H1 (cell line): ENCODE results near the gene NAA20. TPM values are rescaled to one million over a fixed set of nuclear protein-coding genes. Genes with fewer than 3 reads are reported as not detected.

Source experiments
- CTCF ChIA-PET: fragments of 300-600 bp; sonication (Branson Sonifier 250); formaldehyde crosslinking; loops from one replicate; lab custom pipeline; 2021; ENCODE audit not compliant: partially characterized antibody; lab: Charles Lee
- POLR2A ChIA-PET: fragments of 300-600 bp; sonication (Branson Sonifier 250); formaldehyde crosslinking; loops from one replicate; lab custom pipeline; 2021; ENCODE audit warnings: inconsistent platforms; ENCODE audit not compliant: partially characterized antibody; lab: Charles Lee
- DNase-seq, 2 experiments: peaks; one replicate each; pipeline versions ENCODE4 v3.0.0 to v3.0.0-alpha.2; 2010 to 2022; ENCODE audit warnings: low spot score in 2 of 2, low read depth in 1 of 2, mixed read lengths in 1 of 2
- FAIRE-seq: peaks from 2 replicates; lab custom pipeline; 2011; peaks lifted over from hg19 to GRCh38; lab: Jason Lieb, UNC
- H2AFZ ChIP-seq: 2 replicates; pipeline ENCODE4 v1.8.1; 2012; ENCODE audit warnings: low read length, inconsistent platforms
- H2AK5ac ChIP-seq: 2 replicates; pipeline ENCODE4 v1.6.1; 2013; ENCODE audit warnings: low read depth, low read length
- H2BK120ac ChIP-seq: replicated peaks from 2 replicates; pipeline ENCODE3; 2013; ENCODE audit warnings: low read depth, low read length, inconsistent platforms
- H2BK12ac ChIP-seq: 2 replicates; pipeline ENCODE4 v1.6.1; 2013; ENCODE audit warnings: low read depth, low read length
- H2BK15ac ChIP-seq: 2 replicates; pipeline ENCODE4 v1.6.1; 2013; ENCODE audit warnings: low read length
- H2BK20ac ChIP-seq: 2 replicates; pipeline ENCODE4 v1.6.1; 2013; ENCODE audit warnings: low read length
- H2BK5ac ChIP-seq: 2 replicates; pipeline ENCODE4 v1.6.1; 2013; ENCODE audit warnings: low read depth, low read length
- H3K14ac ChIP-seq: 2 replicates; pipeline ENCODE4 v1.6.1; 2013; ENCODE audit warnings: inconsistent platforms; ENCODE audit not compliant: insufficient read length
- H3K18ac ChIP-seq: 2 replicates; pipeline ENCODE4 v1.6.1; 2013; ENCODE audit warnings: low read length; ENCODE audit errors: extremely low read depth
- H3K23ac ChIP-seq: 2 replicates; pipeline ENCODE4 v1.6.1; 2013; ENCODE audit warnings: inconsistent platforms; ENCODE audit not compliant: insufficient read length
- H3K23me2 ChIP-seq: 2 replicates; pipeline ENCODE4 v1.6.1; 2013; ENCODE audit warnings: low read depth, low read length
- H3K27ac ChIP-seq: 2 replicates; pipeline ENCODE4 v1.6.1; 2011; ENCODE audit warnings: low read depth, low read length, inconsistent platforms
- H3K27me3 ChIP-seq, 4 experiments: replicated peaks in 1 of 4; 1 replicate in 1 of 4; 2 replicates in 3 of 4; pipeline versions ENCODE4 v1.6.1 to v1.8.1; 2011 to 2013; ENCODE audit warnings: low read length in 3 of 4, mild to moderate bottlenecking in 3 of 4, inconsistent platforms in 2 of 4, mixed read lengths in 2 of 4, moderate library complexity in 1 of 4; ENCODE audit not compliant: control insufficient read depth in 3 of 4, insufficient read depth in 3 of 4; ENCODE audit errors: extremely low read depth in 1 of 4
- H3K36me3 ChIP-seq, 4 experiments: 2 replicates each; pipeline versions ENCODE4 v1.6.1 to v1.8.1; 2011 to 2013; ENCODE audit warnings: mild to moderate bottlenecking in 4 of 4, low read length in 3 of 4, moderate library complexity in 2 of 4, control low read depth in 1 of 4, inconsistent platforms in 1 of 4; ENCODE audit not compliant: insufficient read depth in 4 of 4, control insufficient read depth in 2 of 4
- H3K4ac ChIP-seq: replicated peaks from 2 replicates; pipeline ENCODE3; 2013; ENCODE audit warnings: low read length, low read depth, mixed read lengths, inconsistent platforms; ENCODE audit not compliant: insufficient read length
- H3K4me1 ChIP-seq, 4 experiments: replicated peaks in 1 of 4; 1 replicate in 1 of 4; 2 replicates in 3 of 4; pipeline versions ENCODE4 v1.6.1 to v1.8.1; 2011 to 2013; ENCODE audit warnings: low read length in 3 of 4, inconsistent platforms in 2 of 4, mixed read lengths in 1 of 4; ENCODE audit not compliant: insufficient read depth in 4 of 4, control insufficient read depth in 3 of 4
- H3K4me2 ChIP-seq, 2 experiments: 2 replicates each; pipeline versions ENCODE4 v1.6.1 to v1.8.1; 2011 to 2013; ENCODE audit warnings: low read depth in 2 of 2, low read length in 2 of 2, control low read depth in 1 of 2, inconsistent platforms in 1 of 2, mild to moderate bottlenecking in 1 of 2; ENCODE audit not compliant: insufficient read depth in 1 of 2
- H3K4me3 ChIP-seq, 4 experiments: fragments of 200-600, 300-600 bp in 1 of 4; sonication (generic), shearing (Covaris generic), sonication (Bioruptor Twin) in 1 of 4; 2 replicates each; pipeline versions ENCODE4 v1.5.1 to v1.8.1; 2011 to 2016; ENCODE audit warnings: low read length in 4 of 4, low read depth in 3 of 4, control low read depth in 2 of 4, inconsistent platforms in 2 of 4, mild to moderate bottlenecking in 2 of 4, mixed read lengths in 1 of 4, moderate library complexity in 1 of 4; ENCODE audit not compliant: insufficient read depth in 2 of 4; ENCODE audit errors: extremely low read depth in 1 of 4
- H3K56ac ChIP-seq: replicated peaks from 2 replicates; pipeline ENCODE3; 2013; ENCODE audit warnings: low read depth, mild to moderate bottlenecking, mixed read lengths, low read length, inconsistent platforms; ENCODE audit not compliant: insufficient read length
- H3K79me1 ChIP-seq: 2 replicates; pipeline ENCODE4 v1.6.1; 2013; ENCODE audit warnings: low read depth, low read length, control low read depth
- H3K79me2 ChIP-seq, 2 experiments: 2 replicates each; pipeline versions ENCODE4 v1.6.1 to v1.8.1; 2012 to 2013; ENCODE audit warnings: low read length in 2 of 2, mild to moderate bottlenecking in 2 of 2, inconsistent platforms in 1 of 2; ENCODE audit not compliant: insufficient read depth in 2 of 2, control insufficient read depth in 1 of 2
- H3K9ac ChIP-seq, 4 experiments: replicated peaks in 1 of 4; 1 replicate in 1 of 4; 2 replicates in 3 of 4; pipeline versions ENCODE4 v1.6.1 to v1.8.1; 2011 to 2013; ENCODE audit warnings: low read depth in 3 of 4, low read length in 3 of 4, control low read depth in 2 of 4, mild to moderate bottlenecking in 2 of 4, moderate library complexity in 2 of 4, inconsistent platforms in 1 of 4; ENCODE audit errors: extremely low read depth in 1 of 4
- H3K9me3 ChIP-seq, 2 experiments: 2 replicates each; pipeline versions ENCODE4 v1.6.1 to v1.8.1; 2012 to 2013; ENCODE audit warnings: mild to moderate bottlenecking in 2 of 2, moderate library complexity in 2 of 2, control low read depth in 1 of 2, inconsistent platforms in 1 of 2, low read depth in 1 of 2, low read length in 1 of 2, mixed read lengths in 1 of 2; ENCODE audit not compliant: insufficient read depth in 2 of 2
- H4K20me1 ChIP-seq, 2 experiments: replicated peaks in 1 of 2; 2 replicates each; pipeline versions ENCODE3 to v1.8.1; 2011 to 2013; ENCODE audit warnings: inconsistent platforms in 2 of 2, low read length in 2 of 2, mild to moderate bottlenecking in 1 of 2; ENCODE audit not compliant: insufficient read depth in 2 of 2, control insufficient read depth in 1 of 2
- H4K5ac ChIP-seq: 2 replicates; pipeline ENCODE4 v1.6.1; 2013; ENCODE audit warnings: low read length, low read depth, mixed read lengths, inconsistent platforms; ENCODE audit not compliant: insufficient read length
- H4K8ac ChIP-seq: 2 replicates; pipeline ENCODE4 v1.8.0; 2013; ENCODE audit warnings: mild to moderate bottlenecking, moderate library complexity, low read length, inconsistent platforms; ENCODE audit not compliant: insufficient read depth; ENCODE audit errors: extremely low read depth
- H4K91ac ChIP-seq: replicated peaks from 2 replicates; pipeline ENCODE3; 2013; ENCODE audit warnings: low read length, mixed read lengths, inconsistent platforms; ENCODE audit not compliant: insufficient read length
- ASH2L ChIP-seq: fragments of 200-600, 300-600 bp; sonication (generic); IDR thresholded peaks from one replicate; pipeline ENCODE4 v1.7.1; 2017; ENCODE audit warnings: low read length
- EP300 ChIP-seq, 2 experiments: IDR thresholded peaks; 1 replicate in 1 of 2; 2 replicates in 1 of 2; pipeline ENCODE4 v1.6.1; 2011 to 2012; ENCODE audit warnings: low read depth in 2 of 2, low read length in 2 of 2, mild to moderate bottlenecking in 2 of 2, borderline replicate concordance in 1 of 2, inconsistent platforms in 1 of 2, moderate library complexity in 1 of 2
- JUND ChIP-seq: IDR thresholded peaks from 2 replicates; pipeline ENCODE4 v1.6.1; 2011; ENCODE audit warnings: mild to moderate bottlenecking, improper control_type of control experiment, low read length
- KDM1A ChIP-seq: fragments of 200-600, 300-600 bp; sonication (generic); IDR thresholded peaks from 2 replicates; pipeline ENCODE4 v1.7.1; 2016; ENCODE audit warnings: mild to moderate bottlenecking, low read length, borderline replicate concordance
- MAFK ChIP-seq: IDR thresholded peaks from 2 replicates; pipeline ENCODE4 v1.6.1; 2012; ENCODE audit warnings: low read depth, mild to moderate bottlenecking, improper control_type of control experiment, low read length
- NANOG ChIP-seq: IDR thresholded peaks from 2 replicates; pipeline ENCODE4 v1.6.1; 2011; ENCODE audit warnings: low read length, low read depth, mild to moderate bottlenecking, inconsistent platforms; ENCODE audit not compliant: insufficient read depth, poor library complexity, severe bottlenecking
- RBBP5 ChIP-seq: IDR thresholded peaks from 2 replicates; pipeline ENCODE4 v1.7.1; 2012; ENCODE audit warnings: low read depth, mild to moderate bottlenecking, inconsistent platforms, low read length, moderate library complexity, borderline replicate concordance
- SIX5 ChIP-seq: IDR thresholded peaks from 2 replicates; pipeline ENCODE4 v1.6.1; 2011; ENCODE audit warnings: mild to moderate bottlenecking, low read depth, low read length
- SP1 ChIP-seq: IDR thresholded peaks from 2 replicates; pipeline ENCODE4 v1.6.1; 2011; ENCODE audit warnings: low read depth, low read length
- SP4 ChIP-seq: IDR thresholded peaks from 2 replicates; pipeline ENCODE4 v1.6.1; 2012; ENCODE audit warnings: low read length, inconsistent platforms
- SUZ12 ChIP-seq: fragments of 200-600 bp; sonication (generic); IDR thresholded peaks from 2 replicates; pipeline ENCODE4 v1.6.1; 2012; ENCODE audit warnings: mild to moderate bottlenecking, inconsistent platforms, low read length, moderate library complexity, mixed read lengths
- TBP ChIP-seq: IDR thresholded peaks from 2 replicates; pipeline ENCODE4 v1.6.1; 2011; ENCODE audit warnings: low read depth, low read length, improper control_type of control experiment
- ZNF274 ChIP-seq: IDR thresholded peaks from 2 replicates; pipeline ENCODE4 v1.7.0; 2012; ENCODE audit warnings: low read length, borderline replicate concordance; ENCODE audit errors: extremely low read depth
- WGBS, 2 experiments: shearing (Covaris generic) in 1 of 2; methylation state at CpG; one replicate each; pipeline versions ENCODE4 v1.1.6 to v1.1.7; 2013 to 2015; ENCODE audit warnings: low lambda C conversion rate in 2 of 2, mixed read lengths in 2 of 2, inconsistent platforms in 1 of 2, low coverage in 1 of 2, missing lambda C conversion rate in 1 of 2; ENCODE audit not compliant: insufficient replicate concordance in 2 of 2, insufficient coverage in 1 of 2, insufficient read length in 1 of 2; ENCODE audit errors: extremely low coverage in 1 of 2, missing lambda C conversion rate in 1 of 2; 5-methylcytosine and 5-hydroxymethylcytosine counted together
- polyA plus RNA-seq, 7 experiments: library from polyadenylated mRNA; depleted of rRNA in 3 of 7; stranded (reverse) in 5 of 7; unstranded in 2 of 7; fragments of >200 nt in 5 of 7; fragments of 200-250 nt in 2 of 7; gene quantifications; 1 replicate in 5 of 7; 2 replicates in 1 of 7; 4 replicates in 1 of 7; pipeline versions ENCODE4 v1.2.1 to v1.2.3, GENCODE V29; 2011 to 2013; ENCODE audit warnings: missing spikeins in 2 of 7, mixed read lengths in 2 of 7
- total RNA-seq: library from RNA; stranded (reverse); fragmentation: NEBNext Ultra II Directional; extraction: Animal tissue kit (Norgen Biotek cat#: 25700); gene quantifications from 2 replicates; pipeline ENCODE4 v1.2.1, GENCODE V29; 2021

Gene NAA20
- total and polyA plus RNA-seq, 2 of the 8 experiments (the other 6 are each of a cell fraction or from before 2014, with no cell fraction given): 21.9 to 41.1 TPM

DNA sequence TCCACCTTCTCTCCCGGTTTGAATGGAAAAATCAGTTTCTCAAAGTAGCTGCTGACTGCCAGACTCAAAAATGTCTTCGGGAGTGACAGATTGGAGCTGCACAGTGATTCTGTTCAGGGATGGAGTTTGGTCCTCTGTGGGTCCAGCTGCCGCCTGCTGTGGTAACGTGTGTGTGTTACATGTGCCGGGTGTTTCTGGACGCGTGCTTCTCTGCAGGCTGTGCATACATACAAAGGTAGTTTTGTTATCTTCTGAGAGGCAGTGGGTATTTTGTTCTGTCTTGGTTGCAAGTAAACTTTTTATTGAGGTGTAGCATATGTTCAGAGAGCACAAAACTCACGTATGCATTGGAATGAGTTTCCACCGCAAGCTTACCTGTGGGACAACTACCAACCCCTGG lies 41.3 kb upstream of the NAA20 start:
- Histone ChIP-seq H3K9me3 (no peaks in the 10 kb centered on the region), H3K79me2 (no peaks in the 10 kb centered on the region), H4K8ac (no peak overlapping the region), H3K23ac (no peak overlapping the region), H3K23me2 (0 out of 2 replicates have a peak, but pooled peaks cover 4% of the 10 kb centered on the region), H4K91ac (no peak overlapping the region), H3K9ac (no peak overlapping the region), H2BK20ac (no peak overlapping the region), H2BK120ac (no peak overlapping the region), H3K4ac (no peak overlapping the region), H2BK15ac (no peak overlapping the region), H3K27ac (no peak overlapping the region), H3K79me1 (no peaks in the 10 kb centered on the region), H3K36me3 (no peaks in the 10 kb centered on the region), H2AFZ (no peak overlapping the region), H3K56ac (no peak overlapping the region), H3K4me1 (peaks cover 0 to 7% (median 0%) of the 10 kb centered on the region in 4 experiments; a peak in 3 of 7 replicates), H3K4me3 (no peak overlapping the region), H2AK5ac (no peak overlapping the region), H2BK5ac (no peak overlapping the region), H4K5ac (no peak overlapping the region), H3K27me3 (peaks cover 0 to 1% (median 0%) of the 10 kb centered on the region in 4 experiments; a peak in 1 of 7 replicates), H4K20me1 (no peaks in the 10 kb centered on the region), H3K14ac (no peak overlapping the region), H2BK12ac (no peak overlapping the region), H3K4me2 (no peak overlapping the region), H3K18ac (no peak overlapping the region)
- WGBS, 2 experiments: 98% methylated on average over 9 of the region's 9 CpGs; no CpG with 5 or more reads in 1 of the 2 experiments
- TF ChIP-seq SIX5 (no peak), KDM1A (no peak), RBBP5 (no peak), SP4 (no peak), TBP (no peak), ZNF274 (no peak), SUZ12 (no peak), ASH2L (no peak), MAFK (no peak), EP300 (IDR thresholded peaks at IDR 0.05; ENCODE audit: borderline replicate concordance in 1 of 2, low read depth in 2 of 2, low read length in 2 of 2) (no peak), NANOG (no peak), JUND (no peak), SP1 (no peak)
- POLR2A ChIA-PET: interaction anchor here (1.3 to 1.4 kb wide), 2 partner anchors 18 to 40 kb away, joined by 3 to 4 read pairs; no protein-coding TSS in a partner anchor
- CTCF ChIA-PET: interaction anchor here (0.9 to 1.7 kb wide), 4 partner anchors 18 to 187 kb away, joined by 3 to 11 read pairs (median 4); no protein-coding TSS in a partner anchor
- no peak for DNase-seq
- FAIRE-seq: no peak
